Sigmoid colon (tissue), 4 donors: ENCODE data around the gene SDCBP2.

Experiments
- CTCF ChIP-seq, 4 experiments: fragments of 450-650 bp in 3 of 4; fragments of 200-600 bp in 1 of 4; IDR thresholded peaks; one replicate each; pipeline ENCODE4 v1.5.1; 2016 to 2019; ENCODE audit warnings: antibody characterized with exemption in 4 of 4, mild to moderate bottlenecking in 3 of 4, moderate library complexity in 2 of 4
- POLR2A ChIP-seq, 2 donors: fragments of 450-650 bp; IDR thresholded peaks; one replicate each; pipeline ENCODE4 v1.6.1; 2016; ENCODE audit warnings: antibody characterized with exemption in 2 of 2, mild to moderate bottlenecking in 2 of 2, moderate library complexity in 2 of 2
- POLR2AphosphoS5 ChIP-seq, 4 donors: sonication (generic); formaldehyde crosslinking; IDR thresholded peaks; one replicate each; pipeline ENCODE4 v1.6.1; 2017; ENCODE audit warnings: antibody characterized with exemption in 4 of 4

GRCh38 chr20:1287787-1288569, 41.0 kb downstream of the SDCBP2 start:
- TF ChIP-seq CTCF (IDR thresholded peaks at IDR 0.05) (no peak), POLR2A (IDR thresholded peaks at IDR 0.05) (no peak), POLR2AphosphoS5 (IDR thresholded peaks at IDR 0.05) (no peak)
